ENCODE results near the gene METTL22.

The METTL22 gene

GRCh38 chr16:8621572-8622314 lies at the start of gene METTL22:
METTL22 (plus strand) TSS chr16:8621698; CDS start chr16:8625666, 3,968 bp downstream.
- DNase-seq, result peak; percentile 82

GRCh38 chr16:8572063-8572918 lies 49.2 kb upstream of the METTL22 start:
- DNase-seq, result no peak

- peak; percentile 59 for DNase-seq
Measured at GRCh38 chr16:8572919-8573724, 48.4 kb upstream of the METTL22 start.

- no peak for DNase-seq
Measured at GRCh38 chr16:8575399-8575798, 46.1 kb upstream of the METTL22 start.

GRCh38 chr16:8576141-8577004 lies 45.1 kb upstream of the METTL22 start:
- no peak for DNase-seq

- no peak for DNase-seq
Measured at GRCh38 chr16:8577678-8578304, 43.7 kb upstream of the METTL22 start.

- DNase-seq, result no peak
Measured at GRCh38 chr16:8579559-8579958, 41.9 kb upstream of the METTL22 start.

- no peak for DNase-seq
Measured at GRCh38 chr16:8581831-8582580, 39.5 kb upstream of the METTL22 start.

GRCh38 chr16:8583199-8583598 lies 38.3 kb upstream of the METTL22 start:
- DNase-seq, result peak; percentile 13

GRCh38 chr16:8583732-8584131 lies 37.8 kb upstream of the METTL22 start:
- no peak for DNase-seq

GRCh38 chr16:8585041-8585440 lies 36.5 kb upstream of the METTL22 start:
- DNase-seq, result no peak

GRCh38 chr16:8585857-8586256 lies 35.6 kb upstream of the METTL22 start:
- no peak for DNase-seq

- DNase-seq, result no peak
Measured at GRCh38 chr16:8587065-8587464, 34.4 kb upstream of the METTL22 start.

GRCh38 chr16:8588682-8589056 lies 32.8 kb upstream of the METTL22 start:
- no peak for DNase-seq

GRCh38 chr16:8589057-8589899 lies 32.2 kb upstream of the METTL22 start:
- DNase-seq, result no peak

GRCh38 chr16:8589900-8590688 lies 31.4 kb upstream of the METTL22 start, which contains the start of gene TMEM114:
TMEM114 (minus strand) TSS chr16:8590511; CDS start chr16:8589838, 673 bp downstream.
- no peak for DNase-seq

- DNase-seq, result no peak
Measured at GRCh38 chr16:8590811-8591210, 30.7 kb upstream of the METTL22 start.

- no peak for DNase-seq
Measured at GRCh38 chr16:8591451-8591850, 30.0 kb upstream of the METTL22 start.

GRCh38 chr16:8594149-8594666 lies 27.3 kb upstream of the METTL22 start:
- DNase-seq, result no peak

All from fibroblast of upper back skin (primary cell).